GM18498 (cell line): Measurements from ENCODE around the gene USP3.

Experiments
- ATAC-seq: cut with Tn5 transposase; IDR thresholded peaks from one replicate; pipeline ENCODE4 v1.9.1; 2021; ENCODE audit warnings: mild to moderate bottlenecking, moderate library complexity; ENCODE audit not compliant: unreplicated experiment

The USP3 gene

GRCh38 chr15:63640146-63640545, 135.8 kb downstream of the USP3 start:
- no peak for ATAC-seq
